Measurements from ENCODE around the gene MFSD6. TPM values are rescaled to one million over a fixed set of nuclear protein-coding genes. Genes with fewer than 3 reads are reported as not detected.
"Not testable (repeated sequence)": the region's sequence is repeated elsewhere in the genome, so short reads cannot be mapped to it uniquely, and the experiment has no call there.

MFSD6 gene
- polyA plus RNA-seq, 1 experiment = 14.4 TPM

DNA sequence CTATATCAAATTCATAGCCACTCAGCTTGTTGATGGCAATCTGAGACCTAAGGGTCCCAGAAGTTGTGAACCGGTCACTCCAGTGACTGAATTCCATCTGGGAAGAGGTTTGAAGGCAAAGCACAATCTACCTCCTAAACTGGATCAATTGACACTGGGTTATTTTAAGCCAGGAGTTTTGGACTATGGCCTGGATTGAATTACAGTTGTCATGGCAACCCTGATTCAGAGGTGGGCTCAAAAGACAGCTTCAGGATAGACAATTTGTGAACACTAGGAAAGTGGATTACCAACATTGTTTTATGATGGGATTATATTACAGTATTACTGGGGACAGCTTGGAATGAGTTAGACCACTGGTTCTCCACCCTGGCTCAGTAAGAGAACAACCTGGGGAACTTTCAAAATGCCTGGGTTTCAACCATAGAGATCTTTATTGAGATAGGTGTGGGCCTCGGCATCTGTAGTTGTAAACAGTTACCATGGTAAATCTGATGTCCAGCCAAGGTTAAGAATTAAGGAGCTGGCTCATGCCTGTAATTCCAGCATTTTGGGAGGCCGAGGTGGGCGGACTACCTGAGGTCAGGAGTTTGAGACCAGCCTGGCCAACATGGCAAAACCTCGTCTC, 58.8 kb downstream of the MFSD6 start:
- ChIA-PET POLR2A (no interaction called here), CTCF (interaction anchor here (0.9 to 1.2 kb wide), 2 partner anchors 17 to 116 kb away, joined by 3 read pairs; no protein-coding TSS in a partner anchor)
- no peak for DNase-seq (ENCODE audit: low read depth)
- H3K4me3 ChIP-seq (ENCODE audit: low read depth, low read length) = no peak overlapping the region
- no peaks in the 10 kb centered on the region for H3K36me3 ChIP-seq (ENCODE audit: control insufficient read depth, insufficient read depth, low read length)
- TF ChIP-seq, protein P1, sequence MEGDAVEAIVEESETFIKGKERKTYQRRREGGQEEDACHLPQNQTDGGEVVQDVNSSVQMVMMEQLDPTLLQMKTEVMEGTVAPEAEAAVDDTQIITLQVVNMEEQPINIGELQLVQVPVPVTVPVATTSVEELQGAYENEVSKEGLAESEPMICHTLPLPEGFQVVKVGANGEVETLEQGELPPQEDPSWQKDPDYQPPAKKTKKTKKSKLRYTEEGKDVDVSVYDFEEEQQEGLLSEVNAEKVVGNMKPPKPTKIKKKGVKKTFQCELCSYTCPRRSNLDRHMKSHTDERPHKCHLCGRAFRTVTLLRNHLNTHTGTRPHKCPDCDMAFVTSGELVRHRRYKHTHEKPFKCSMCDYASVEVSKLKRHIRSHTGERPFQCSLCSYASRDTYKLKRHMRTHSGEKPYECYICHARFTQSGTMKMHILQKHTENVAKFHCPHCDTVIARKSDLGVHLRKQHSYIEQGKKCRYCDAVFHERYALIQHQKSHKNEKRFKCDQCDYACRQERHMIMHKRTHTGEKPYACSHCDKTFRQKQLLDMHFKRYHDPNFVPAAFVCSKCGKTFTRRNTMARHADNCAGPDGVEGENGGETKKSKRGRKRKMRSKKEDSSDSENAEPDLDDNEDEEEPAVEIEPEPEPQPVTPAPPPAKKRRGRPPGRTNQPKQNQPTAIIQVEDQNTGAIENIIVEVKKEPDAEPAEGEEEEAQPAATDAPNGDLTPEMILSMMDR (IDR thresholded peaks at IDR 0.05; ENCODE audit: insufficient read depth, low read depth, low read length) = no peak
- H3K27me3 ChIP-seq (ENCODE audit: control insufficient read depth, insufficient read depth, low read length) = no peaks in the 10 kb centered on the region

DNA sequence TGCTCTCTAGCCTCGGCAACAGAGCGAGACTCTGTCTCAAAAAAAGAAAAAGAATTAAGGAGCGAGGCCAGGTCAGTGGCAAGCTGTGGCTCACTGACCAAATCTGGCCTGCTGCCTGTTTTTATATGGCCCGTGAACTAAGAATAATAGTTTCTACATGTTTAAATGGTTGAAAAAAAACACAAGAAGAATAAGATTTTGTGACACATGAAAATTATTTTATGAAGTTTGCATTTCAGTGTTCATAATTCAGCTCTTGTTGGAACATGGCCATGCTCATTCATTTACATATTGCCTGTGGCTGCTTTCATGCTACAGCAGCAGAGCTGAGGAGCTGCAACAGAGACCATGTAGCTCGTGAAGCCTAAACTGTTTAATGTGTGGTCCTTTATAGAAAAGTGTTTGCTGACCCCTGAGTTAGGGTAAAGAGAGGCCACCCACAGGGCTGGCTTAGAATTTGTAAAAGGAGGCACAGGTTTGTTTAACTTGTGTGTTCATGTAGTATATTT, 59.5 kb downstream of the MFSD6 start:
- POLR2A ChIA-PET = no interaction called here
- no peak for DNase-seq (ENCODE audit: low read depth)

DNA sequence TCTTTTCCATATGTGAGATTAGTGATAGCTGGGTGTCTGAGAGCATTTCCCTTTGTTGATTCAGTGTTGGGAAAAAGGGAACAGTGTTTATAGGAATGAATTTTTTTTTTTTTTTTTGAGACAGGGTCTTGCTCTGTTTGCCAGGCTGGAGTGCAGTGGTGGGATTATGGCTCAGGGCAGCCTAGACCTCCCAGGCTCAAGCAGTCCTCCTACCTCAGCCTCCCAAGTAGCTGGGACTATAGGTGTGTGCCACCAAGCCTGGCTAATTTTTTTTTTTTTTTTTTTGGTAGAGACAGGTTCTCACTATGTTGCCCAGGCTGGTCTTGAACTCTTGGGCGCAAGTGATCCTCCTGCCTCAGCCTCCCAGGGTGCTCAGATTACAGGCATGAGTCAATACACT, 60.2 kb downstream of the MFSD6 start:
- CTCF ChIA-PET = interaction anchor here (0.8 kb wide), 1 partner anchor 16 kb away, joined by 9 read pairs; no protein-coding TSS in a partner anchor
- DNase-seq (ENCODE audit: low read depth); POLR2A ChIA-PET; H3K4me3 ChIP-seq (ENCODE audit: low read depth, low read length); H3K36me3 ChIP-seq (ENCODE audit: control insufficient read depth, insufficient read depth, low read length); H3K27me3 ChIP-seq (ENCODE audit: control insufficient read depth, insufficient read depth, low read length): not testable (repeated sequence)

More for the DNA sequence above, 59.5 kb downstream of the MFSD6 start:
- Histone ChIP-seq H3K36me3 (ENCODE audit: control insufficient read depth, insufficient read depth, low read length) (no peaks in the 10 kb centered on the region), H3K4me3 (ENCODE audit: low read depth, low read length) (no peak overlapping the region), H3K27me3 (ENCODE audit: control insufficient read depth, insufficient read depth, low read length) (no peaks in the 10 kb centered on the region)
- CTCF ChIA-PET = interaction anchor here (0.8 to 1.2 kb wide), 3 partner anchors 15 to 117 kb away, joined by 3 to 9 read pairs (median 3); no protein-coding TSS in a partner anchor
- TF ChIP-seq, protein P1 (IDR thresholded peaks at IDR 0.05; ENCODE audit: insufficient read depth, low read depth, low read length) = no peak

DNA sequence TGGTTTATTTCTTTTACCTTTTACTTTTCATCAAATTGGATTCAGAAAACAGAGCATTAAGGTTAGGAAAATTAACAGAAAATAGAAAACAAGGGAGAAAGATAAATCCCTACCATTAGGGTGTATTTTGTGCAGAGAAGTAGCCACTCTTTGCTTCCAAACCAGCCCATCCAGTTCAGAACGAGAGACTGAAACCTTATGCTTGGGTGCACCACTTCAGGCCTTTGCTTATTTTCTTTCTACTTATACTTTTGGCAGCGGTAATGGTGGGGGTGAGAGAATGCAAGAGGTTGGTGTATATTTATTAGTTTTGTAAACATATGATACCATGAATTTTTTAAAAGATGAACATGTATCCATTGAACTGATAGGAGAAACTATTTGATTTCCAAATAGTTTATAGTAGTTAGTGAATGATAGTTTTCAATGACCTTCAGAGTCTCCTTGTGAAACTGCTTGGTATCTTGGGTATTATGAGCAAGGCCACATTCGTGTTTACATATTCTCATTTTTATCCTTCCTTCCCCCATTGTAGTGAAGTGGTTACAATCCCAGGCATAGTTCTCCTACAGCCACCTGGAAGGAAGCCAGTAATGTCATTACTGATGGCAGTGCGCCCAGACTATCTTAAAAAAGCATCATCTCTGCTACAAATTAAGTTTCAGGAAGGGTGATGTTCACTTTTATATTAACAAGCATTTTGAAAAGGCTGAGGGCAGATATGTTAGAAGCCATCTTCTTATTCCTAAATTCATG, 60.8 kb downstream of the MFSD6 start:
- ChIA-PET CTCF (interaction anchor here (1.5 kb wide), 1 partner anchor 12 kb away, joined by 4 read pairs; no protein-coding TSS in a partner anchor), POLR2A (no interaction called here)
- TF ChIP-seq, protein P1 (IDR thresholded peaks at IDR 0.05; ENCODE audit: insufficient read depth, low read depth, low read length) = no peak
- Histone ChIP-seq H3K36me3 (ENCODE audit: control insufficient read depth, insufficient read depth, low read length) (no peaks in the 10 kb centered on the region), H3K27me3 (ENCODE audit: control insufficient read depth, insufficient read depth, low read length) (no peaks in the 10 kb centered on the region), H3K4me3 (ENCODE audit: low read depth, low read length) (no peak overlapping the region)
- peak; percentile 98 for DNase-seq (ENCODE audit: low read depth)

DNA sequence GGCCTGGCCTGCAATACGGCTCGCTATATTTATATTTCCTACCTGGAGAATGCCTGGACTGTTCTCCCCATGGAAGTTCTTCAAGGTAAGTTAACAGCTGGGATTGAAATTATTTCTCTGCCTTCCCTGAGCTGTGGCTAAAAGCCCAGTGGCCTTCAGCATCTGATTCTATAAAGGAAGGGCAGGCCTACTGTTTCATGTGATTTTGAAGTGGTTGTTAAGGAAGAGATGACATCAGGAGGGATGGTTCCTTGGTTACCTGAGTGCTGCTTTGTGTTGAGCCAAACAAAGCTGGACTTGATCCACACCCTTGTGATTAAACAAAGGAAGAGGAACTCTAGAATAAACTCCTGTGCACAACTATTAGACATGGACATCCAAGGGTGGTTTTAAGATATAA, 61.6 kb downstream of the MFSD6 start:
- Histone ChIP-seq H3K4me3 (ENCODE audit: low read depth, low read length) (no peak overlapping the region), H3K27me3 (ENCODE audit: control insufficient read depth, insufficient read depth, low read length) (no peaks in the 10 kb centered on the region), H3K36me3 (ENCODE audit: control insufficient read depth, insufficient read depth, low read length) (no peaks in the 10 kb centered on the region)
- peak; percentile 46 for DNase-seq (ENCODE audit: low read depth)
- TF ChIP-seq, protein P1 (IDR thresholded peaks at IDR 0.05; ENCODE audit: insufficient read depth, low read depth, low read length) = no peak
- ChIA-PET CTCF (interaction anchor here (1.5 kb wide), 1 partner anchor 11 kb away, joined by 4 read pairs; no protein-coding TSS in a partner anchor), POLR2A (no interaction called here)

Measured in BJ (cell line).